HepG2 (cell line): ENCODE data around the gene MACROD2. TPM values are rescaled to one million over a fixed set of nuclear protein-coding genes. Genes with fewer than 3 reads are reported as not detected.

Source experiments
- ATAC-seq: fragments of 200-7000 bp; cut with Tn5 transposase; 3 replicates; pipeline ENCODE4 v1.9.1; 2020; ENCODE audit warnings: mild to moderate bottlenecking, moderate library complexity
- BruUV-seq: library from RNA; stranded (reverse); fragments of 400-500 nt; replicated peaks from 2 replicates; lab custom pipeline; 2021; lab: Mats Ljungman, UMichigan
- CTCF ChIA-PET: fragments of 300-600 bp; formaldehyde crosslinking; extraction: SDS; loops from one replicate; lab custom pipeline; 2021; ENCODE audit warnings: low total read pairs, inconsistent platforms, low intra/inter-chr PET ratio; lab: Yijun Ruan, JAX
- POLR2A ChIA-PET: fragments of 350-600 bp; sonication (Branson Sonifier 250); formaldehyde crosslinking; loops from one replicate; lab custom pipeline; 2020; ENCODE audit warnings: antibody characterized with exemption, inconsistent platforms; lab: Yijun Ruan, JAX
- DNase-seq: peaks from one replicate; pipeline ENCODE4 v3.0.0-alpha.2; 2015; ENCODE audit warnings: low spot score
- FAIRE-seq: peaks from 3 replicates; lab custom pipeline; 2011; peaks lifted over from hg19 to GRCh38; lab: Jason Lieb, UNC
- H2AFZ ChIP-seq: one replicate; pipeline ENCODE4 v1.6.1; 2011; ENCODE audit warnings: low read length, inconsistent platforms
- H3K27ac ChIP-seq: fragments of 300-600 bp; 3 replicates; pipeline ENCODE4 v1.8.0; 2011; ENCODE audit warnings: mixed run types, mild to moderate bottlenecking, mixed read lengths, low read length, inconsistent platforms; ENCODE audit not compliant: insufficient read depth; ENCODE audit errors: extremely low read length
- H3K27me3 ChIP-seq, 2 experiments: fragments of 200-600 bp in 1 of 2; 2 replicates in 1 of 2; 3 replicates in 1 of 2; pipeline versions ENCODE4 v1.6.0 to v1.8.0; 2011; ENCODE audit warnings: low read length in 2 of 2, mild to moderate bottlenecking in 2 of 2, moderate library complexity in 2 of 2, inconsistent platforms in 1 of 2; ENCODE audit not compliant: insufficient read depth in 2 of 2, control insufficient read depth in 1 of 2
- H3K36me3 ChIP-seq, 2 experiments: fragments of 200-600 bp in 1 of 2; replicated peaks in 1 of 2; 2 replicates in 1 of 2; 3 replicates in 1 of 2; pipeline versions ENCODE4 v1.5.1 to v1.8.0; 2011; ENCODE audit warnings: low read length in 2 of 2, inconsistent platforms in 1 of 2; ENCODE audit not compliant: insufficient read depth in 2 of 2, control insufficient read depth in 1 of 2
- H3K4me1 ChIP-seq: 2 replicates; pipeline ENCODE4 v1.5.1; 2012; ENCODE audit warnings: low read length, inconsistent platforms; ENCODE audit not compliant: insufficient read depth
- H3K4me2 ChIP-seq: 2 replicates; pipeline ENCODE4 v1.6.0; 2011; ENCODE audit warnings: low read depth, low read length, inconsistent platforms
- H3K4me3 ChIP-seq, 3 experiments: fragments of 200-600 bp in 1 of 3; sonication (generic), shearing (Covaris generic) in 1 of 3; replicated peaks in 1 of 3; 2 replicates each; pipeline ENCODE4 v1.5.1; 2011 to 2016; ENCODE audit warnings: low read length in 3 of 3, inconsistent platforms in 2 of 3, low read depth in 2 of 3, mild to moderate bottlenecking in 2 of 3, control low read depth in 1 of 3, mixed read lengths in 1 of 3; ENCODE audit not compliant: insufficient read depth in 1 of 3
- H3K79me2 ChIP-seq: one replicate; pipeline ENCODE4 v1.6.1; 2011; ENCODE audit warnings: low read length, inconsistent platforms; ENCODE audit not compliant: insufficient read depth
- H3K9ac ChIP-seq: 2 replicates; pipeline ENCODE4 v1.6.0; 2011; ENCODE audit warnings: mild to moderate bottlenecking, low read depth, low read length, inconsistent platforms; ENCODE audit not compliant: insufficient read depth
- H3K9me3 ChIP-seq: 2 replicates; pipeline ENCODE4 v1.5.1; 2012; ENCODE audit warnings: mild to moderate bottlenecking, low read length
- H4K20me1 ChIP-seq: 2 replicates; pipeline ENCODE4 v1.6.0; 2011; ENCODE audit warnings: inconsistent platforms, mild to moderate bottlenecking, low read length, moderate library complexity; ENCODE audit not compliant: insufficient read depth
- RFX5 ChIP-seq: IDR thresholded peaks from 2 replicates; pipeline ENCODE4 v1.6.1; 2011; ENCODE audit warnings: low read depth, low read length, improper control_type of control experiment
- WGBS: methylation state at CpG from one replicate; pipeline ENCODE4 v1.1.6; 2017; ENCODE audit warnings: low lambda C conversion rate; 5-methylcytosine and 5-hydroxymethylcytosine counted together
- in situ Hi-C: cut with HindIII; loops from 2 replicates; pipeline ENCODE4 v1.10.0; 2017; ENCODE audit warnings: low pct_unique_long_range_greater_than_20kb; ENCODE audit not compliant: extremely low pct_ligation_motif_present
- intact Hi-C: fragments of 100-400 bp; cut with micrococcal nuclease; formaldehyde crosslinking; loops from one replicate; pipeline ENCODE4 v1.10.0; 2022; ENCODE audit not compliant: unreplicated experiment
- polyA plus RNA-seq, 8 experiments: library from polyadenylated mRNA; depleted of rRNA in 3 of 8; stranded (reverse) in 7 of 8; unstranded in 1 of 8; fragments of >200 nt; fragmentation: Illumina TruSeq in 4 of 8; extraction: Trizol in 4 of 8; gene quantifications; 2 replicates each; pipeline versions ENCODE4 v1.2.1 to v1.2.3, GENCODE V29; 2011 to 2016; ENCODE audit warnings: low read depth in 4 of 8, missing spikeins in 1 of 8, mixed read lengths in 1 of 8; ENCODE audit not compliant: insufficient read depth in 1 of 8
- total RNA-seq, 5 experiments: library from RNA; depleted of rRNA; stranded (reverse); fragments of >200 nt; fragmentation: Illumina TruSeq; extraction: Trizol; gene quantifications; 2 replicates each; pipeline ENCODE4 v1.2.3, GENCODE V29; 2016; ENCODE audit warnings: low read depth in 1 of 5
- TF ChIP-seq, protein P1 (sequence below): sonication (generic); formaldehyde crosslinking; IDR thresholded peaks from 2 replicates; pipeline ENCODE4 v1.4.0; 2020; ENCODE audit warnings: mild to moderate bottlenecking, missing genetic modification reagents
- TF ChIP-seq, protein P2 (sequence below): IDR thresholded peaks from 2 replicates; pipeline ENCODE4 v1.6.1; 2016; ENCODE audit warnings: low read depth, borderline replicate concordance

The MACROD2 gene
- total and polyA plus RNA-seq, 2 of the 13 experiments (the other 11 are each of a cell fraction or from before 2014, with no cell fraction given) = 0.13 to 0.51 TPM

GRCh38 chr20:16003310-16003709, 2008.0 kb downstream of the MACROD2 start:
- in situ Hi-C loops = no loop called here
- Histone ChIP-seq H3K27ac (no peak overlapping the region), H3K4me1 (no peaks in the 10 kb centered on the region), H3K4me3 (no peak overlapping the region), H3K9ac (no peak overlapping the region), H3K79me2 (no peaks in the 10 kb centered on the region), H3K4me2 (no peak overlapping the region), H2AFZ (no peak overlapping the region), H4K20me1 (no peaks in the 10 kb centered on the region), H3K9me3 (peaks cover 67% of the 10 kb centered on the region), H3K27me3 (no peaks in the 10 kb centered on the region), H3K36me3 (no peaks in the 10 kb centered on the region)
- FAIRE-seq = no peak
- intact Hi-C loops = no loop called here
- ATAC-seq = no peak
- 53% methylated on average over 1 of the region's 1 CpG for WGBS
- no peak for DNase-seq
- CTCF ChIA-PET = no interaction called here
- POLR2A ChIA-PET = no interaction called here
- BruUV-seq = no TSS peak
- peak; percentile 82 for TF ChIP-seq RFX5
- TF ChIP-seq, protein P1, sequence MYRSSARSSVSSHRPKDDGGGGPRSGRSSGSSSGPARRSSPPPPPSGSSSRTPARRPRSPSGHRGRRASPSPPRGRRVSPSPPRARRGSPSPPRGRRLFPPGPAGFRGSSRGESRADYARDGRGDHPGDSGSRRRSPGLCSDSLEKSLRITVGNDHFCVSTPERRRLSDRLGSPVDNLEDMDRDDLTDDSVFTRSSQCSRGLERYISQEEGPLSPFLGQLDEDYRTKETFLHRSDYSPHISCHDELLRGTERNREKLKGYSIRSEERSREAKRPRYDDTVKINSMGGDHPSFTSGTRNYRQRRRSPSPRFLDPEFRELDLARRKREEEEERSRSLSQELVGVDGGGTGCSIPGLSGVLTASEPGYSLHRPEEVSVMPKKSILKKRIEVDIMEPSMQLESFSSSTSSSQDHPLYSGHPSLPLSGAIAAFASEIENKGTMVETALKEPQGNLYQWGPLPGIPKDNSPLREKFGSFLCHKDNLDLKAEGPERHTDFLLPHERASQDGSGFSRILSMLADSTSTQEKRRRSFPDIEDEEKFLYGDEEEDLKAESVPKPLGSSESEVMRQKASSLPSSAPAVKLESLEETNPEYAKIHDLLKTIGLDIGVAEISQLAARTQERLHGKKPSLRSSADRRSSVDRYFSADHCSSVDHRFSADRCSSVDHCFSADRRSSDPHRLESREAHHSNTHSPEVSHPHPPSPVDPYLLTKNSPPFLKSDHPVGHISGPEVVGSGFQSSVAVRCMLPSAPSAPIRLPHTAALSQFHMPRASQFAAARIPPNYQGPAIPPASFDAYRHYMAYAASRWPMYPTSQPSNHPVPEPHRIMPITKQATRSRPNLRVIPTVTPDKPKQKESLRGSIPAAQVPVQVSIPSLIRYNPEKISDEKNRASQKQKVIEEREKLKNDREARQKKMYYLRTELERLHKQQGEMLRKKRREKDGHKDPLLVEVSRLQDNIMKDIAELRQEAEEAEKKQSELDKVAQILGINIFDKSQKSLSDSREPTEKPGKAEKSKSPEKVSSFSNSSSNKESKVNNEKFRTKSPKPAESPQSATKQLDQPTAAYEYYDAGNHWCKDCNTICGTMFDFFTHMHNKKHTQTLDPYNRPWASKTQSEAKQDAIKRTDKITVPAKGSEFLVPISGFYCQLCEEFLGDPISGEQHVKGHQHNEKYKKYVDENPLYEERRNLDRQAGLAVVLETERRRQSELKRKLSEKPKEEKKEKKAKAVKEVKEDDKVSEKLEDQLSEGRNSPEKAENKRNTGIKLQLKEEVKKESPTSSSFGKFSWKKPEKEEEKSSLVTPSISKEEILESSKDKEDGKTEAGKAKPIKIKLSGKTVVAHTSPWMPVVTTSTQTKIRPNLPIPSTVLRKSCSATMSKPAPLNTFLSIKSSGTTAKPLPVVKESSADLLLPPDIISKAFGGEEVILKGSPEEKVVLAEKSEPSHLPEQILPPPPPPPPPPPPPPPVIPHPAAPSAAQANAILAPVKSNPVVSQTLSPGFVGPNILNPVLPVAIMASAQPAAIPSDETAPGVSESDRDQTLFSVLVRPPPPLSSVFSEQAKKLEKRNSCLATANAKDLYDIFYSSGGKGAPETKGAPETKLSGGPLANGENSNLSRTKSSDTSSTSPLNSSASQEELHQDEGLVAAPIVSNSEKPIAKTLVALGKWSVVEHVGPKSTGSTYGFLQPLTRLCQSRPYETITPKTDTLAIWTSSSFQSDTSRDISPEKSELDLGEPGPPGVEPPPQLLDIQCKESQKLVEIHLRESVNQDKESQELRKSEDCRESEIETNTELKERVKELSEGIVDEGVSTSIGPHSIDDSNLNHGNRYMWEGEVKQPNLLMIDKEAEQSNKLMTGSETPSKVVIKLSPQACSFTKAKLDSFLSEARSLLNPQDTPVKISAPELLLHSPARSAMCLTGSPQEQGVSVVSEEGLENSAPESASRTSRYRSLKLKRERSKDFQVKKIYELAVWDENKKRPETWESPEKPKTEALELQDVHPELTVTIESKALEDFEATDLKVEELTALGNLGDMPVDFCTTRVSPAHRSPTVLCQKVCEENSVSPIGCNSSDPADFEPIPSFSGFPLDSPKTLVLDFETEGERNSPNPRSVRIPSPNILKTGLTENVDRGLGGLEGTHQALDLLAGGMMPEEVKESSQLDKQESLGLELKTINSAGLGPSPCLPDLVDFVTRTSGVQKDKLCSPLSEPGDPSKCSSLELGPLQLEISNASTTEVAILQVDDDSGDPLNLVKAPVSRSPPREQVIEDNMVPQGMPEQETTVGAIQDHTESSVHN (CRISPR knock-in tag) = no peak
- TF ChIP-seq, protein P2, sequence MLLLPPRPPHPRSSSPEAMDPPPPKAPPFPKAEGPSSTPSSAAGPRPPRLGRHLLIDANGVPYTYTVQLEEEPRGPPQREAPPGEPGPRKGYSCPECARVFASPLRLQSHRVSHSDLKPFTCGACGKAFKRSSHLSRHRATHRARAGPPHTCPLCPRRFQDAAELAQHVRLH = no peak
